ENCODE measurements around the gene TRABD2A.

Gene TRABD2A

GRCh38 chr2:84807063-84807485, 73.8 kb downstream of the TRABD2A start:
- no peak for TF ChIP-seq CTCF (IDR thresholded peaks at IDR 0.05; ENCODE audit: unreplicated experiment in 3 of 3)
- Mint-ChIP-seq H3K27ac (no peak overlapping the region), H3K9me3 (peaks cover 6% of the 10 kb centered on the region), H3K4me3 (no peak overlapping the region), H3K27me3 (ENCODE audit: low read depth) (no peaks in the 10 kb centered on the region), H3K4me1 (no peaks in the 10 kb centered on the region), H3K36me3 (ENCODE audit: low read depth) (no peaks in the 10 kb centered on the region)

DNA sequence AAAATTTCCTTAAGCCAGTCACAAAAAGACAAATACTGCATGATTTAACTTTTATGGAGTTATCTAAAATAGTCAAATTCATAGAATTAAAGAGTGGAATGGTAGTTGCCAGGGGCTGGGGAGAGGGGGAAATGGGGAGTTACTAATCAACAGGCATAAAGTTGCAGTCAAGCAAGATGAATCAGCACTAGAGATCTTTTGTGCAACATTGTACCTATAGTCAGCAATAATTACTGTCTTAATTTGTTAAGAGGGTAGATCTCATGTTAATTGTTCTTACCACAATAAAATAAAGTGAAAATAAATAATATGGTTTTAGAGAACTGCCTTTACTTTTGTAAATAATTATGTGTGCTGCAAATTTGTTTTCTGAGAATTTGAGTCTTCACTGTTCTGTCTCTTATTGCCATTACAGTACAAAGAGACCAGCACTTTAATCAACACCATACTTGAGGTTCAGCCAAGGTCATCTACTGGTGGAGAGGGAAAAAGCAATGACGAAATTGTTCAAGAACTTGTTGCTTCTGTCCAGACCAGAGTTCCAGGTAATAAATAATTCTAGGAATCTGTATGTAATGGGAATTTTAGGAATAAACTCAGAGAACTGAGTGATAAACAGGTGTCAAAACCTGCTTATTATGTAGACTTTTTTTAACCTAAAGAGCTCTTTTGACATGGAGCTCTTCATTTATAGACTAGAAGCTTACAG, 75.5 kb downstream of the TRABD2A start:
- H3K27ac Mint-ChIP-seq, result no peak overlapping the region
- no peak overlapping the region for H3K4me3 Mint-ChIP-seq
- H3K27me3 Mint-ChIP-seq (ENCODE audit: low read depth), result no peaks in the 10 kb centered on the region
- H3K9me3 Mint-ChIP-seq, result peaks cover 9% of the 10 kb centered on the region
- TF ChIP-seq CTCF (IDR thresholded peaks at IDR 0.05; ENCODE audit: unreplicated experiment in 3 of 3), result no peak
- H3K36me3 Mint-ChIP-seq (ENCODE audit: low read depth), result no peaks in the 10 kb centered on the region
- H3K4me1 Mint-ChIP-seq, result no peaks in the 10 kb centered on the region

DNA sequence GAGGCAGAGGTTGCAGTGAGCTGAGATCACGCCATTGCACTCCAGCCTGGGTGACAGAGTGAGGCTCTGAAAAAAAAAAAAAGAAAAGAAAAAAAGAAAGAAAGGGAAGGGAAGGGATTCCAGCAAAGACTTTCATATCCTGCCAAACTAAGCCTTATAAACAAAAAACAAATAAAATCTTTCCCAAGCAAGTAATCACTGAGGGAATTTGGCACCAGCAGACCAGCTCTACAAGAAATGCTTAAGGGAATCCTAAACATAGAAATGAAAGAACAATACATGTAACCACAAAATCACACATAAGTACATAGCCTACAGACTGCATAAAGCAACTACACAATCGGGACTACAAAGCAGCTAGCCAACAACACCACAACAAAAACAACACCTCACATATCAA, 79.1 kb downstream of the TRABD2A start:
- no peaks in the 10 kb centered on the region for H3K4me1 Mint-ChIP-seq
- no peak for TF ChIP-seq CTCF (IDR thresholded peaks at IDR 0.05; ENCODE audit: unreplicated experiment in 3 of 3)
- no peak overlapping the region for H3K27ac Mint-ChIP-seq
- H3K4me3 Mint-ChIP-seq, result no peak overlapping the region
- peaks cover 9% of the 10 kb centered on the region for H3K9me3 Mint-ChIP-seq
- H3K27me3 Mint-ChIP-seq (ENCODE audit: low read depth), result no peaks in the 10 kb centered on the region
- no peaks in the 10 kb centered on the region for H3K36me3 Mint-ChIP-seq (ENCODE audit: low read depth)

DNA sequence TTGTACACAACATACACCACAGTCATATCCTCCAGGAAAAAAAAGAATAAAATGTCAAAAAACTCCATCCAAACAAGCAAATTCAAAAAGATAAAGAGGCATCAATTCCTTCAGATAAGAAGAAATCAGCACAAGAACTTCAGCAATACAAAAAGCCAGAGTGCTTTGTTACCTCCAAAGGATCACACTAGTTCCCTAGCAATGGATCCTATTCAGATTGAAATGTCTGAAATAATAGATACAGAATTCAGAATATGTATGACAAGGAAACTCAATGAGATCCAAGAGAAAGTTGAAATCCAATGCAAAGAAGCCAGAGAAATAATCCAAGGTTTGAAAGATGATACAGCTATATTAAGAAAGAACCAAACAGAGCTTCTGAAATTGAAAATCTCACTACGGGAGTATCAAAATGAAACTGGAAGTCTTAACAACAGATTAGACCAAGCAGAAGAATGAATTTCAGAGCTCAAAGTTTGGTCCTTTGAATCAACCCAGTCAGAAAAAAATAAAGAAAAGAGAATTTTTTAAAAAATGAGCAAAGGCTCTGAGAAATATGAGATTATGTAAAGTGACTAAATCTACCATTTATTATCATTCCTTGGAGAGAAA, 80.6 kb downstream of the TRABD2A start:
- Mint-ChIP-seq H3K4me3 (no peak overlapping the region), H3K4me1 (no peaks in the 10 kb centered on the region), H3K27me3 (ENCODE audit: low read depth) (no peaks in the 10 kb centered on the region), H3K36me3 (ENCODE audit: low read depth) (no peaks in the 10 kb centered on the region), H3K27ac (no peak overlapping the region), H3K9me3 (peaks cover 9% of the 10 kb centered on the region)
- no peak for TF ChIP-seq CTCF (IDR thresholded peaks at IDR 0.05; ENCODE audit: unreplicated experiment in 3 of 3)

DNA sequence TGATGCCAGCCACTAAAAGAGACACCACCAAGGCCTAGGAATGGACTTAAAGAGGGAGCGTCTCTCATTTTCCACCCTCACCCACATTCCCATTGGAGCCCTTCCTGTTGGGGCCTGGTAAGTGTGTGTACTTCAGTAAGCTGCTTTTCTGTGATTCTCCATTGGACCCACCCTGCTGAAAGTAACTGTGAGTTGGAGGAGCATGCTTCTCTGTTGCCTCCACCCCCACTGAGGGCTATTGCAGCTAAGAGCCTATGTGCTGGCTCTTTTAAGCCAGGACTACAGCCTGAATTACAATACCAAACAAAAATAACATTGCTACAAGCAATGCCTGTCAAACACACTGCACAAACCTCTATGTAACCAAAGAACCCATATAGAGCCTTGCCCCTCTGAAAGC, 81.1 kb downstream of the TRABD2A start:
- no peaks in the 10 kb centered on the region for H3K4me1 Mint-ChIP-seq
- H3K4me3 Mint-ChIP-seq, result no peak overlapping the region

More for the DNA sequence above, 81.1 kb downstream of the TRABD2A start:
- Mint-ChIP-seq H3K27me3 (ENCODE audit: low read depth) (no peaks in the 10 kb centered on the region), H3K36me3 (ENCODE audit: low read depth) (no peaks in the 10 kb centered on the region), H3K9me3 (peaks cover 9% of the 10 kb centered on the region), H3K27ac (no peak overlapping the region)
- no peak for TF ChIP-seq CTCF (IDR thresholded peaks at IDR 0.05; ENCODE audit: unreplicated experiment in 3 of 3)
